Omental fat pad (tissue), 4 donors: ENCODE measurements around the gene VCP. TPM values are rescaled to one million over a fixed set of nuclear protein-coding genes. Genes with fewer than 3 reads are reported as not detected.
A peak's percentile ranks its signal among the peaks of the same experiment; 100 is the strongest.

ENCODE experiments used
- ATAC-seq: fragments of 150-250 bp; one replicate; pipeline ENCODE4 v1.9.1; 2016; ENCODE audit warnings: mild to moderate bottlenecking, moderate library complexity; ENCODE audit not compliant: low FRiP score
- DNase-seq: peaks from one replicate; pipeline ENCODE4 v3.0.0-alpha.2; 2019; ENCODE audit warnings: low spot score
- total RNA-seq, 4 donors: library from RNA; depleted of rRNA; stranded (reverse); fragments of >200 nt; gene quantifications; one replicate each; pipeline ENCODE4 v1.1.0, GENCODE V29; 2016
- TF ChIP-seq, protein P1 (sequence below), 3 donors: fragments of 450-650 bp; IDR thresholded peaks; one replicate each; pipeline ENCODE4 v1.5.1; 2016 to 2017; ENCODE audit warnings: antibody characterized with exemption in 3 of 3, mild to moderate bottlenecking in 3 of 3, moderate library complexity in 2 of 3

The VCP gene
- total RNA-seq, 4 donors from 2014 or later, result 175 to 317 (median 207) TPM

- no peak for DNase-seq
- TF ChIP-seq, protein P1, sequence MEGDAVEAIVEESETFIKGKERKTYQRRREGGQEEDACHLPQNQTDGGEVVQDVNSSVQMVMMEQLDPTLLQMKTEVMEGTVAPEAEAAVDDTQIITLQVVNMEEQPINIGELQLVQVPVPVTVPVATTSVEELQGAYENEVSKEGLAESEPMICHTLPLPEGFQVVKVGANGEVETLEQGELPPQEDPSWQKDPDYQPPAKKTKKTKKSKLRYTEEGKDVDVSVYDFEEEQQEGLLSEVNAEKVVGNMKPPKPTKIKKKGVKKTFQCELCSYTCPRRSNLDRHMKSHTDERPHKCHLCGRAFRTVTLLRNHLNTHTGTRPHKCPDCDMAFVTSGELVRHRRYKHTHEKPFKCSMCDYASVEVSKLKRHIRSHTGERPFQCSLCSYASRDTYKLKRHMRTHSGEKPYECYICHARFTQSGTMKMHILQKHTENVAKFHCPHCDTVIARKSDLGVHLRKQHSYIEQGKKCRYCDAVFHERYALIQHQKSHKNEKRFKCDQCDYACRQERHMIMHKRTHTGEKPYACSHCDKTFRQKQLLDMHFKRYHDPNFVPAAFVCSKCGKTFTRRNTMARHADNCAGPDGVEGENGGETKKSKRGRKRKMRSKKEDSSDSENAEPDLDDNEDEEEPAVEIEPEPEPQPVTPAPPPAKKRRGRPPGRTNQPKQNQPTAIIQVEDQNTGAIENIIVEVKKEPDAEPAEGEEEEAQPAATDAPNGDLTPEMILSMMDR (IDR thresholded peaks at IDR 0.05), result no peak
- ATAC-seq, result no peak
These were observed 21.1 kb downstream of the VCP start for GRCh38 chr9:35051069-35051967.

GRCh38 chr9:35048511-35048910 lies 23.9 kb downstream of the VCP start:
- TF ChIP-seq, protein P1 (IDR thresholded peaks at IDR 0.05), result no peak
- no peak for DNase-seq
- no peak for ATAC-seq

- TF ChIP-seq, protein P1 (IDR thresholded peaks at IDR 0.05), result no peak
- DNase-seq, result no peak
- no peak for ATAC-seq
These were observed 28.4 kb downstream of the VCP start for GRCh38 chr9:35044071-35044470.

- no peak for ATAC-seq
- DNase-seq, result no peak
- TF ChIP-seq, protein P1 (IDR thresholded peaks at IDR 0.05), result no peak
These were observed 29.4 kb downstream of the VCP start for GRCh38 chr9:35042891-35043545.

DNA sequence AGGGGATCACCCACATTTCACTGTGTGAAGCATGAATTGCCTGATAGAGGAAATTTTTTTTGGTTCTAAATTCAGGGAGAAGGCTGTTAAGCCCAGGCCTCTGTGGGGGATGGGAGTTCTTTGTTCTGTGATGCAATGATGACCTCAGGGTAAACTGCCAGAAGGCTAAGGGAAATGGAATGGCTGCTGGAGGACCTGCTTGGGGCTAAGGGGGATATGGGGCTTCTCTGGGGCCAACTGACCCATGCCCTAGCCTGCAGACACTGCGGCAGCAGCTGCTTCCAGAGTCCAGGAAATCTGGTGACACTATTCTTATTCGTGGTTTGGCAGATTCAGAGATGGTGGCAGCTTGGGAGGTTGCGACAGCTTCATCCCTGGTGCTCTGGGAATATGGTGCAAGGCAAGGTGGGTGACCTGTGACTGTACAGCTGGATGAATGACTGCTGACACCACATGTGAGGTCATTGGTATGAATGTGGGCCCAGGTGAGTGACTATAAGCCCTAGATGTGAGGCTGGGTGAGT lies 30.3 kb downstream of the VCP start:
- ATAC-seq (peak; percentile 48), DNase-seq (no peak)

DNA sequence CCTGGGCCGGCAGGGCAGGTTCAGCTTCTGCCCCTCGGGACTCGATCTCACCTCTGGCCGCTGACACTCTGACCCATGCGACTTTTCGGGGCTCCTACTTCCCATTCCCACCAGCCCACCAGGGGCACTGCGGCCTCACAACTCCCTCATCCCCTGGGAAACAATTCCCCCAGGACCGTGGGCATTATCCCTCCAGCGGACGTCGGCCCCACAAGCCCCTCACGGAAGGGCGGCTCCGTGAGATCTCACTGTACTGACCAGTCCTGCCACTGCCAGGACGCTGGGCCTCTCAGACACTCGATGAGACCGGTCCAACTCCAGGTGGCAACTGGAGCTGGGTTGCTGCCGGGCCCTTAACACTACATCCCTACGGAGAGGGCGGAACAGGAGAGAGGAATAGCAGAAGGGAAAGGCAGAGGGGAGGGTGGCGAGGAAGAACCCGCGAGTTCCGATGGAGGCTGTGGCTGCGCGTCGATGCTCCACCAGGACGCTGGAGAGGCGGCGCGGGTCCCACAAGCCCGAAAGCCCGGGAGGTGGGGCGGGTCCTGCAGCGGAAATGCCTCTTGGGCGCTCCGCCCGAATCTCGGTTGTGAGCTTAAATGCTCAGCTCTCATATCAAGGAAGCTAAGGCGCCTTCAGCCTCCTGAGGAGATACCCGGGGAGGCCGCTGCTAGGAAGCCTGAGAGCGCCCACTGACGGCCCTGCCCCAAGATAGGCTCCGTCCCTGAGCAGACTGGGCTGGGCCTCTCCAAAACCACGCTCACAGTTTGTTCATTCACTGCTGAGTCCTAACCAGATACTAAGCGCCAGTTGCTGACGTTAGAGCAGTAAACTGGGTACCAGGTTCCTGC lies 36.3 kb downstream of the VCP start:
- peak; percentile 84 for ATAC-seq
- TF ChIP-seq, protein P1 (IDR thresholded peaks at IDR 0.05), result no peak
- no peak for DNase-seq

More for the DNA sequence above, 30.3 kb downstream of the VCP start:
- TF ChIP-seq, protein P1 (IDR thresholded peaks at IDR 0.05), result no peak
